Smooth muscle cell of trachea (primary cell): ENCODE measurements around the gene OR56A3. TPM values are rescaled to one million over a fixed set of nuclear protein-coding genes. Genes with fewer than 3 reads are reported as not detected.

Experiments
- total RNA-seq: library from RNA; depleted of rRNA; stranded (reverse); fragments of >200 nt; gene quantifications from 2 replicates; pipeline ENCODE4 v1.2.1, GENCODE V29; 2014

The OR56A3 gene, protein sequence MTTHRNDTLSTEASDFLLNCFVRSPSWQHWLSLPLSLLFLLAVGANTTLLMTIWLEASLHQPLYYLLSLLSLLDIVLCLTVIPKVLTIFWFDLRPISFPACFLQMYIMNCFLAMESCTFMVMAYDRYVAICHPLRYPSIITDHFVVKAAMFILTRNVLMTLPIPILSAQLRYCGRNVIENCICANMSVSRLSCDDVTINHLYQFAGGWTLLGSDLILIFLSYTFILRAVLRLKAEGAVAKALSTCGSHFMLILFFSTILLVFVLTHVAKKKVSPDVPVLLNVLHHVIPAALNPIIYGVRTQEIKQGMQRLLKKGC
- total RNA-seq = not detected in 2 replicates

DNA sequence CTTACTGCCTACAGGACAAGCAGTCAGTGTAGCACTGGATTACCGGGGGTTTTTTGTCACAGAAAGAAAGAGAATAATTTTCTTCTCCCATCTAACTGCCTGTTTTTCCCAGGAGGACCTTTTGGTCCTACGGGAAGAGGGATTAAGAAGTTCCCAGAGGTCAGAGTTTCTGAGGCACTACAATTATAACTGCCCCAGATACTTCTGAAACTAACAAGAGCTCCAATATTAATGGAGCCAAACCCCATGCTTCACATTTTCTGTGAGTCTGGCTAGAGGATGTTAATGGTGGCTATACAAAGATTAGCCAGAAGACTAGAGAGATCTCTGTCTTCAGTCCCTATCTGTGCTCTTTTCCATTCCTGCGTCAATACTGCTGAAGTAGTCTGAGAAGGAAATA lies at the start of gene OR56A3:
OR56A3 (plus strand) TSS at position 301 of the 400 bp plus-strand sequence. CDS start 5,096 bp downstream, outside the sequence.

DNA sequence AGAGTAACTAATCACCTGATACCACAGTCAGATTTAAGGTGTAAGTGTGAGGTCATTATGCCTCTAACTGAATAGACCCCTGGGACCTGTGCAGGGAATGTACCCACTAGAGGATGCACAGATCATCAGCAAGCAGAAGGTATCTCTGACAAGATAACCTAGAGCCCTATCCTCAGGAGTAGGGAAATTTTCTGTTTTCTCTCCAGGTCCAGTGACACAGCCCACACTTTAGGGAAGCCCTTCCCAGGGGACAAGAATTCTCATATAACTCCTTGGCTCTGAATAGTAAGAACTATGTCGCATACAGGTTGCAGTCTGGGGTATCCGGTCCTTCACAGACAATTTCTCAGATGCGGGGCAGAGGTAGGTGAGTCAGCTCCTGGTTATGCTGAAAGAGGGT lies 49.1 kb upstream of the OR56A3 start, which contains the start of gene OR52E5:
OR52E5 (plus strand) TSS at position 301 of the 400 bp plus-strand sequence. CDS start 7,569 bp downstream, outside the sequence.

DNA sequence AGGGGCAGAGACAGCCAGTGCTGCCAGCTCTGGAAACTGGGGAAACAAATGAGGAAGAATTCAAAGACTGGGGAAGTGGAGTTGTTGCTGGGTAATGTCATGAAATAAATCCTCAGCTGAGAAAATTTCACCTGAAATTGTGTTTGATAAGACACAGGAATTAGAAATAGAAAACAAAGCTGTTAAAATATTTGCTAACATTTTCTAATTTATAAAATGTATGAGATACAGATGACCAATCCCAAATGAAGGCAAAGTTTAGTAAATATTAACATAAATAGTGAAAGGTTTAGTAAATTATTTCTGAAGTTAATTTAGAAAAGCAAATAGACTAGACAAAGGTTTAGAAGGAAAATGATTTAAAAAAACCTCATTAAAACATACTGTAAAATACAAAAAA lies 26.3 kb downstream of the OR56A3 start, which contains the start of gene OR56A5:
OR56A5 (minus strand) TSS at position 101 of the 400 bp plus-strand sequence; CDS start at position 101, 0 bp downstream.

DNA sequence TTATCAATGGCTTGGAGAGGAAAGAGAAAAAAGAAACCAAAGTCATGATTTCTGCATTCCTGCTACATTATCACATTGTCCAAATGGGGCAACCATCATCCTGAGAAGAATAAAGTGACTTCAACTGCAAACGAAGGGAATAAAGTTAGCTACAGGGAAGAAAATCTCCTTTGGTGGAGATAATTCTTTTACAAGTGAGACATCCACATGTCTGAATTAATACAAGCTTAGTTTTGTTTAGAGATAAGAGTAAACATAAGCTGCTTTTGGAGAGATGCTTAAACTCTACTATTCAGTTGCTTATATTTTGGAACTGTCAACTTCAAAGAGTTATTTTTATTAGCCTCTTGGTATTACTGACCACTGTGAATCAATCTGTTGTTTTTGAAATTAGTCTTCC lies 44.8 kb downstream of the OR56A3 start, which contains the start of gene OR52L1:
OR52L1 (minus strand) TSS at position 101 of the 400 bp plus-strand sequence; CDS start at position 46, 55 bp downstream.

Other genes starting within 250 kb of the OR56A3 start
- gene OR56B1, start 205.8 kb upstream of the OR56A3 start, total RNA-seq = not detected in 2 replicates
- not detected in 2 replicates for gene OR52N4, start 188.0 kb upstream of the OR56A3 start, total RNA-seq
- not detected in 2 replicates for gene OR52N5, start 158.9 kb upstream of the OR56A3 start, total RNA-seq
- not detected in 2 replicates for gene OR52N1, start 151.0 kb upstream of the OR56A3 start, total RNA-seq
- not detected in 2 replicates for gene OR52N2, start 133.3 kb upstream of the OR56A3 start, total RNA-seq
- gene OR52E6, start 100.4 kb upstream of the OR56A3 start, total RNA-seq = not detected in 2 replicates
- not detected in 2 replicates for gene OR52E8, start 84.6 kb upstream of the OR56A3 start, total RNA-seq
- not detected in 2 replicates for gene OR52E4, start 61.6 kb upstream of the OR56A3 start, total RNA-seq
- gene OR52E5, start 49.0 kb upstream of the OR56A3 start, total RNA-seq = not detected in 2 replicates
- gene OR56A5, start 26.2 kb downstream of the OR56A3 start, total RNA-seq = not detected in 2 replicates
- gene OR52L1, start 44.7 kb downstream of the OR56A3 start, total RNA-seq = not detected in 2 replicates
- not detected in 2 replicates for gene OR56A4, start 64.7 kb downstream of the OR56A3 start, total RNA-seq
- gene OR56A1, start 88.5 kb downstream of the OR56A3 start, total RNA-seq = under 0.01 TPM in 1 of 2 replicates, not detected in the other
- gene OR56B4, start 165.4 kb downstream of the OR56A3 start, total RNA-seq = not detected in 2 replicates
- not detected in 2 replicates for gene OR52B2, start 228.1 kb downstream of the OR56A3 start, total RNA-seq